SHP77 treated with DMSO at 0.1 percent for 48 hours (cell line): ENCODE measurements around the gene USP3.

Experiments
- DNase-seq: peaks from one replicate; lab custom pipeline; 2025; lab: John Stamatoyannopoulos, UW

The USP3 gene

DNA sequence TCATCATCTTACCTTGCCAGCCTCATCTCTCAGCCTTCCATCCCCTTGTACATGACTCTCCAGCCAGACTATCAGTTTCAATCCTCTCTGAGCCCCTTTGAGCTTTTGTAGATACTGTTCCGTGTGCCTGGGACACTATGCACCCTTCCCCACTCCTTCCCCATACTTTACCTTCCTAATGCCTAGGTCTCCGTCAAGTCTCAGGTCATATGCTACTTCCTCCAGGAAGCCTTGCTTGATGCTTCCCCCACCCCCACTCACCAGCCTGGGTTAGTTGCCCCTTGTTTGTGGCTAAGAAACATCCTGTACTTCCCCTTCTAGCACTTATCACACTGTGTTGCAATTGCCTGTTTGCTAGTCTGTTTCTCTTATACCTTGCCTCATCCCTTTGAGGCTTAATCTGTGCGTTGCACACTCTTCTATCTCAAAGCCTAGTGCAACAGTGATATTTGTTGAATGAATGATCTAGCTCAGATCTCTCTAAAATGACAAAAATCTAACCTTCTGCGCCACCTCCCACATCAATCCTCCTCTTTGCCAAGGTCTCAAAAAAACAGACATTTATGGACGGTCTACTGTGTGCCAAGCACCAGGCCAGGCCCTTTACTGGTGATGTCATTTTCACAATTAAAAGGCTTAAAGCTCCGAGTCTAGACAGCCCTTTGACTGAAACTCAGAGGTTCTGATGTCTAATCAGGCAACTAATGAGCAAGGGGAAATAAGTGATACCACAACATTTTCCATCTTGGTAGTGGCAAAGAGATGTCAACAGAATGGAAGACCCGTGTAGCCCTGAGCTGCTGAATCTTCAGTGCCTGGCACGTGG, 6.5 kb upstream of the USP3 start:
- no peak for DNase-seq

DNA sequence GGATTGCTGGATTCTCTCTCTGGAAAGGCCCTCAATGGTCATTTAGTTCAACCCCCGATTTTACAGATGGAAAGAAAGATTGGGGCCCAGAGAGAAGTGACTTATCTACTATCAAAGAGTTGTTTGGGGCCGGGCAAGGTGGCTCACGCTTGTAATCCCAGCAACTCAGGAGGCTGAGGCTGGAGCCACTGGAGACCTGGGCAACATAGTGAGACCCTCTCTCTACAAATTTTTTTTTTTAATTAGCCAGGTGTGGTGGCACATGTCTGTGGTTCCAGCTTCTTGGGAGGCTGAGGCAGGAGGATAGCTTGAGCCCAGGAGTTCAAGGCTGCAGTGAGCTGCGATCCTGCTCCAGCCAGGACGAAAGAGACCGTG, 5.2 kb upstream of the USP3 start:
- DNase-seq = no peak

DNA sequence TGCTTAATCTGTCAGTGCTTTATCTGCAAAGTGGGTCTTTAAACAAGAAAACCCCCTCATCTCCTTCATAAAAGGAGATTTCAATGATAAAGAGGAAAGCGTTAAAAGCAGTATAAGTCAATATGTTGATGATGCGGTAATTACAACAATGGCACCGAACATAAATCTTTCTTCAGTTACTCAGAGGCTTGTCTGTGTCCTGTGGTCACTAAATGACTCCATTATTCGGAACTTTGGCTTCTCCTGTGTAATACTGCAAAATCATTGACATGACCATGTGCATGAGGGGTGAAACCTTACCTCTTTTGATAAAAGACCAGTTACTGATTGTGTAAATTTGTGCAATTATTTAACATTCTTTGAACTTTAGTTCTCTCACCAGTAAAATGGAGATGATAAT, 4.8 kb upstream of the USP3 start:
- DNase-seq = no peak

DNA sequence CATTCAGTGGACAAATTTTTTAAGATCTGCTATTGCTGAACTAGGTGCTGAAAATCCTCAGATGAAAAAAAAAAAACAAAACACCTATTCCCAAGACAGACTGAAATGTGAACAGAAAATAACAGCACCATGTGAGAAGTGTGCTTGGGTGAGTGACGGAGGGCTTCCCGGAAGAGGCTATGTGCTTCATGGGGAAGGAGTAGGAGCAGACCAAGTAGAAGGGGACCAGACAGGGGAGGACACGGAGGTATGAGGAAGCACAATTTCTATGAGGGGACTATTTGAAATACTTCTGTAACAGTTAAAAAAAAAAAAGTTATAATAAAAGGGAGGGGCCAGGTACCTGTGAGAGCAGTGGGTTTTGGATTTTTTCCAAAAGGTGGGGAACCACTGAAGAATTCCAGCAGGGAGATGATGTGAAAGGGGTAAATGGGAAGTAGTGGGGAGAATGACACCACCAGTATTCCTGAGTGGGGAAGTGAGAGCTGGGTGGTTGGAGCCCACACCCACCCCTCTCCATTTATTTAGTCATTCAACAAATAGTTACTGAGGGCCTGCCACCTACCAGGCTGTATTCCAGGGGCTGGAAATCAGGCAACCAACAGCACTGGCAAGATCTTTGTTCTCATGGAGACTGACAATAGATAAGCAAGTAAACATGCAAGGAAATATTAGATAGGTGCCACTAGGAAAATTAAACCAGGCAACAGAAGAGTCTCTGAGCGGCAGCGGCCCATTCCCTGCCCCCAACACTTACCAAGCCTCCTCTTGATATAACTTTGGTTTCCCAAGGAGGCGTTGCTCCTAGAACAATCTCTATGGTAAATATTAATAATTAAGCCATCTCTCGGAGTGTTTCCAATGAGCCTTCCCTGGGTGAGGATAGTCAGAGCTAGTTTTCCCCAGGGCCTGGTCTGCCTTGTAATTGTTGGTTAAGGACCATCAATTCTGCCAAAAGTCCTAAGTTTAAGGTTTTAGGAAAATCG, 3.8 kb upstream of the USP3 start:
- no peak for DNase-seq

DNA sequence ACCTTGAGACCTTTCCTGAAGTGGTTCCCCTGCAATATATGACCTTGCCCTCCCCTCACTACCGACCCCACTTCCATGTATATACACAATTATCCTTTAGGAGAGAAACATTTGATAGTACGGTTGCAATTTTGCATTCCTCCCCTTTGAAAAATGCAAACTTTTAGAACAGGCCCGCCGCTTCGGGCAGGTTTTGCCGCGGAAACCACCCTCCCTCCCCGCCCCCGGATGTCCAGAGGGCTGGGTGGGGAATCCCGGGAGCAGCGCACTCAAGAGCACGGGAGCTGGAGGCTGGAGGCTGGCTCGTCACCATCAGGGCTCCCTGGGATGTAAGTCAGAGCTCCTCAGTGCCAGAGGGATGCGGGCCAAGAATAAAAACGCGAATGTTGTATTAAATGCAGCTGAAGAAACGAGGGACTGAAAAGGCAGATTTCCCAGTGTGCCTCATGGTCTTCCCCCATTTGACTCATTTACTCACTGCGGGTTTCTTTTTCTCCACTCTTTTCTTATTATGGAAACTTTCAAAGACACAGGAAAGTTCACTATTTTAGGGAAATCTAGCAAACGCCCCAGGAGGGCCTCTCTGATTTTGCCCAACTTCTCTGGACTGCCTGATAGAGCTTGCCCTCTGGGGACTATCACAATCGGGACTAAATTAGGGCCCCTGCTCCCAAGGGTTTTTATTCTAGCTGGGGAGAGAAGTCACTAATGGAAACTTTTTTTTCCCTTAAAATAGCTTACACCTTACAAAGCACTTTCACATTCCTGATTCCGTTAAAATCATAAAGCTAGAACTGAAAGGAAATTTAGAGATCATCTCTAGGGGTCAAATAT, 2.9 kb upstream of the USP3 start:
- no peak for DNase-seq

DNA sequence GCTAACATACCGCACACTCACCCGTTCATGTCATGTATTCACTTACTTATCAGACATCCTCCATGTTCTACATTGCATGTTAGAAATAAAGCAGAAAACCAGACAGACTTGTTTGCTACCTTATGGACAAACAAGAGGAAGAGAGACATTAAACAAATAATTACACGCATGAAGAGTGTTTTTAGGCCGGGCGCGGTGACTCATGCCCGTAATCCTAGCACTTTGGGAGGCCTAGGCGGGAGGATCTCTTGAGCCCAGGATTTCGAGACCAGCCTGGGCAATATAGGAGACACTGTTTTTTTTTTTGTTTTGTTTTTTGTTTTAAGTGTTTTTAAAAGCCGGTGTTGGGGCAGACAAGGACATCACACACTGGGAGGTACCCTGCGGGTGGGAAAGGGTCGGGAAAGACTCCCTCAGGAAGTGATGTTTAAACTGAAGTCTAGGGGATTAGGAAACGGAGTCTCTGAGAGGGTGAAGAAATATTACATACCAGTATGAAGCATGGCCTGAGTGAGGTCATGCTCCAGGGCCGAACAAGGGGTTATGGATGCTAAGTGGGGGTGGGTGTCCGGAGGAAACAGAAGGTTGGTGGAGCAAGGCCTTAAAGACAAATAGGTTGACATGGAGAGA, 2.1 kb upstream of the USP3 start:
- DNase-seq = no peak

DNA sequence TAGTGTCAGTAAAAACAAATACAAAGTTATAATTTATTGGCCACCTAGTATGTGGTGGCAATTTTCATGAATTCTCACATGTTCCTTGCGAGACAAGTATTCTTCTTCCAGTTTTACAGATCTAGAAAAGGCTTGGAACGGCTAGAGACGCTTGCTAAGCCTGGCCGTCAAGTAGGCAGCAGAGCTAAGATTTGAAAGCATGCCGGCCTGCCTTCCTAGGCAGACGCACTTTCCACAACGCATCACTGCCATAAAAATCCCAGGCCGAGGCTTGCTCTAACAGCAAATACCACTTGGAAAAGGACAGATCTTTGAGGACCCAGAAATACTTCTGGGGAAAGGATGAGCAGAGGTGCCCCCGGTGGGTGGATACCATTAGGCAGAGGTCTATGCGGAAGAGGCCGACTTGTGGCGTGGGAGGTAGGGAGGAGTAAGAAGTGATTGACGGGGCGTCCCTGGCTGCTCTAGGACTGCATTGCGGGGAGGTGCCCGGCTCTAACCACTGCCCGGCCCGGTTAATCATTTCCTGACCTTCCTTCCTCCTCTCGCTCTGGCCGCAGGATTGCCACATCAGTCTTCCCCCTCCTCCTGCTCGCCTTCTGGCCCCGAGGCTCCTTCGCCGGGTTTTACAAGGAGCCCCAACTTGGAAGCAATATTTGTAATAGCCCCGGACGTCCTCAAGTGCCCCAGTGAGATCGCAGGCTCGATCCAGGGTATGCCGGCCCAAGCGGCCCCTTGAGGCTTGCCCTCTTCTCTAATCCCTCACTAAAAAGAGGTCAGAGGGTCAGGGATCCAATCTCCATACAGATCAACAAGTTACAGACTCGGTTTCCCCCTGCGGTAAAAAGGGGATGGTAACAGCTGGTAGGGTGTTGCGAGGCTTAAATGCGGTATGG, 1.3 kb upstream of the USP3 start:
- peak; percentile 80 for DNase-seq

DNA sequence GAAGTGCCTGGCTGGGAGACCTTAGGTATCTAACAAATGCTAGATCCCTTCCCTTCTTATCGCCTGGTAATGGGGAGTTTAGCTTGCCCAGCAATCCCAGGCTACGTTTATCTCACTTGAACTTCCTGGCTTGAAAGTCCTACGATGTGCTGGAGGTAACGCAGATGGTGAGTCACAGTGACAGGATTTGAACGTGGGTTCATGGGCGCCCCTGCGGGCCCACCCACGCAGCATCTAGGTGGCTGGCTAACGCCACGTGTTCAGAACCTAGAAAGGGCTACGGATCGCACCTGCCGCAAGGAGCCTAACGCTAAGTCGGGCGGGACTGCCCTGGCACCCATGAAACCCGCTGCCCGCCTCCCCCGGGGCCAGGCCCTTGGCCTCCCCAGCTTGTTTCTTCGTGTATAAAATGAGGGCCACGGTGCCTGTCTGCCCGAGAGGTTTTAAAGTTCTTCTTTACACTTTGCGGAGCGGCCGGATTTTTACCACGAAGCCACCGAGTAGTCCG, 600 bp upstream of the USP3 start:
- DNase-seq = peak; percentile 25

DNA sequence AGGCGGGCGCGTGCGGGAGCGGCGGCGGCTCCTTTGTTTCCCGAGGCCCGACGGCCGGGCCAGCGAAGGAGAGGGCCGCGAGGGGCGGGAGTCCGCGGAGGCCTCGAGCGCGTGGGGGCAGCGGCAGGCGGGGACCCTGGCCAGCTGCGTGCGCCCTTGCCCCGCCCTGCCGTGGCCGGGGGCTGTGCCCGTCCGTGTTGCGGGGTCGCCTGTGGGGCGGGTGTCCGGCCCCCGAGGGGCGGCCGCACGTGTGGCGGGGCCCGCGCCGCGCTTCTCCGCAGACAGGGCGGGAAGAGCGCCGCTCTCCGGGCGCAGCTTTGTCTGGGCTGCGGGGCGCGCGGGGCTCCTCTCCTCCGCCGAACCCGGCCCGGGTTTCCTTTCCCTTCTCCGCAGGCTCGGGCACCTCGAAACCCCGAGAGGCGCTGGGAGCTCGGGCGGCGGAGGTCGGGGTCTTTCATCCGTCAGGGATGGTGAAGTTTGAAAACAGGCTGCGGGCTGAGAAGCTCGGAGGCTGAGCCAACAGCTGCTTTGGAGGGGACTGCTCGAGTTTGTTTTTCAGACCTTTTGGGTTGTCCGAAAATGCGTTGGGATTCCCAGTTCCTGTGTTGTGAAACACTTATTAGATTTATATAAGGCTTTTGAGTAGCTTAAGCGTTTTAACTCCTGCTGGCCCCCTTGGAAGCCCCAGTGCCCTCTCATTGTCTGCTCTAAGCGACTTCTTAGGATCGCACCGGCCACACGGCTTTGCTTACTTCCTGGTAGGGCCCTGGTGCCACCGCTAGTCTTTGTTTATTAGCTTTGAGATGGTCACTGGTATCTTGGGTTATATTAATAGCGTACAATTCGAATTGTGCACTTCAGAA, 817 bp downstream of the USP3 start:
- no peak for DNase-seq

DNA sequence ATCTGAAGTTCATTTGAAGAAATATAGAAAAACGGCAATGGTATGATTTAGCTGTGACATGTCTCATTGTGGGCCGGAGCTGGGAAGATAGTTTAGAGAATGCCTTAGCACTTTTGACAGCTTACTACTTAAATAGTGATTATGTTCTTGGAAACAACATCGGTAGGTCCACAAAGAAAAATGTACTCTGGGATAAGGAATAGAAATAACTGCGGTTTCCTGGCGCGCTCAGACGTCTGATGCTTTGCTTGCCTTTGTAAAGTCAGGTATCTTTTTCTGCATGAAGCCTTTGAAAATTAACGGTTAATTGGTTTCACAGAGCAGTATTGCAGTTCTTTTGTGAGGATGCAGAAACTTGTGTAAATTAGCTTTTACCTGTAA, 1.4 kb downstream of the USP3 start:
- no peak for DNase-seq

DNA sequence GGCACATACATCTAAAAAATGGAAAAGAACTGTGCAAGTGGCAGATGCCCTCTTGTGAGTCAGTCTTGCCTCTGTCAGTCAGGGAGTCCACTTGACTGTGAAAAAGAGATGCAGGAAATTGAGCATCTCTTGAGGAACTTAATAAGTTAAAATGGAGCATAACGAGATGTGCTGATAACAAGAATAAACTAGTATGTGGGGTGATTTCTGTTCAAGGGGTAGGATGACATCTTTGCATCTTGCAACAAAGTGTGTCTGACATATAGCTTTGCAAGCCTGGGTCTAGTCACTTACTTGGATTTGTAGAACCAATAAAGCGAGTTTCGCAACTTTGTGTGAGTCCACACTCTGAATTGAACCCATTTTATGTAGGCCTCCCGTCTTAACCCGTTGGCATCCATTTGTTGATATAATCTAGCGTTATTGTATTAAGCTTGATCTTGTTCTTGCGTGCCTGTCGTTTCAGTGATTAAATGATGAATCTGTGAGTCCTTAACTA, 2.2 kb downstream of the USP3 start:
- no peak for DNase-seq

DNA sequence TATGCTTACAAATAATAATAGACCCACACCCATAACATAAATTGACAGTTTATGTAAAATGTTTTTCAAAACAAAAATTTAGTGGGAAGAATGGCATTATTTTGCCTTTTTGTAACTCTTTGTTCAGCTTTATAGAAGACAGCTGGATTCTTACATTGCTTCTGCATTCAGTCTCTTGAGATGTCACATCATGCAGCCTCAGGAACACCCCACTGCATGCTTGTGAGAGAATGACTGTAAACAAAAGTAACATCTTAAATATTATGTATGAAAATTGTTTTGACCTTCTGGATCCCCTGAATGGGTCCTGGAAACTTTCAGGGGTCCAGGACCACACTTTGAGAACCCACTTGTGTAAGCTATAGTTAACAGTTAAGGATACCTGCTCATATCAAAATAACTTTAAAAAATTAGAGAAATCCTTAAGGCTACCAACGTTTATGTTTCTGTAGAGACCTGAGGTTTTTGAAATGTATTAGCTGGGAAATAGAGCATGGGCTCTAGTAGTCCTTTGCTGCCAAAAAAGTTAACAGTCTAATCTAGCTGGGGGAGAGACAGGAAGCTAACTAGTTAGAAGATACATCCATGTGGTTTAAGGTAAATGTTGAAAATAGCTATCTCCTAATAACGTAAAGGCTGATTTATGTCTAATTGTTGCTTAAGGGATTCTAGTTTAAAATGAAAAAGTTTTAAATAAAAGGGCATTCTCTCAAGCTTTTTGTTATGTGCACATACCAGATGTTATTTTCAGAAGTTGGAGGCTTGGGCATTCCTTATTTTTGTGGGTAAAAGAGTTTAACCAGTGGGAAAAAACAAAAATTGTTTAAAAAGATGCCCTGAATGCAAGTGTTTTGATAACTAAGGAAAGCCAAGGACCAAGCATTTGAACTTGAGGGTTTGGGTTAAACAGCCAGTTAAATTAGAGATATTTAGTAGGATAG, 3.8 kb downstream of the USP3 start:
- no peak for DNase-seq

DNA sequence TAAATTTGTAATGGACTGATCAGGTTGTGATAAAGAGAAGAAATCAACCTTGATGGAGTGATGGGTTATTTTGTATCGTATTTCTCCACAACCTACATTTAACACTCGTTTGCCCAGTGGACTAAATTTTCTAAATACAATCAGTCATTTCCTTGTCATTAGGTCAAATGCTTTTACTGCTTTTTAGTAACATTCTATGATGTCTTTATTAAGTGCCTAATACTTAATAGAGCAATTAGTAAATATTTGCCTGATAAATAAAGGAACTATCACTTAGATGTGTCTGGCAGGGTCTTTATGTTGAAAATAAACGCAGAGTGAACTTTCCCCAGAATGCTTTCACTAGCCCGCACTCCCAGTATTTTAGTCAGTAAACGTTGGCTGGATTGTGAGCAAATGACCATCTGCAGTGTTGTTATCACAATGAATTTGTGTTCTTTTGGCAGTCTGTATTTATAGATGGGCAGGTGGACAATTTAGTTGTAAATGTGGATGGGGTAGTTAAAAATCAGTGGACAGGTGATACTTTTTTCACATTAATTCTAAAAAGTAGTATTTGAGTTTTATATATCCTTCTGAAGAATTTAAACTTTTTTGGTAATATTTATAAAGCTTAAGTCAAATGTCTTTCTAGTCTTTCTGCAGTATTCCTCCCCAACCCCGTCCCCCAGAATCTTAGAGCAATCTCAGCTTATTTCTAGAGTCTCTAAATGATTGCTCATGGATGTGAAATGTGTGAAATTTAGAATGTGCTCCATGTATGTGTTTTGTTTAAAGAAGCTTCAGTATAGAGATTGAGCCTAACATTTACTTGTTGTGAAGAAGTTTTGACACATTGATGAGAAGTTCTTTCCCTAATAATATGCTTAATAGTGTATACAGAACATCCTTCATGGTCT, 4.9 kb downstream of the USP3 start:
- DNase-seq = no peak

DNA sequence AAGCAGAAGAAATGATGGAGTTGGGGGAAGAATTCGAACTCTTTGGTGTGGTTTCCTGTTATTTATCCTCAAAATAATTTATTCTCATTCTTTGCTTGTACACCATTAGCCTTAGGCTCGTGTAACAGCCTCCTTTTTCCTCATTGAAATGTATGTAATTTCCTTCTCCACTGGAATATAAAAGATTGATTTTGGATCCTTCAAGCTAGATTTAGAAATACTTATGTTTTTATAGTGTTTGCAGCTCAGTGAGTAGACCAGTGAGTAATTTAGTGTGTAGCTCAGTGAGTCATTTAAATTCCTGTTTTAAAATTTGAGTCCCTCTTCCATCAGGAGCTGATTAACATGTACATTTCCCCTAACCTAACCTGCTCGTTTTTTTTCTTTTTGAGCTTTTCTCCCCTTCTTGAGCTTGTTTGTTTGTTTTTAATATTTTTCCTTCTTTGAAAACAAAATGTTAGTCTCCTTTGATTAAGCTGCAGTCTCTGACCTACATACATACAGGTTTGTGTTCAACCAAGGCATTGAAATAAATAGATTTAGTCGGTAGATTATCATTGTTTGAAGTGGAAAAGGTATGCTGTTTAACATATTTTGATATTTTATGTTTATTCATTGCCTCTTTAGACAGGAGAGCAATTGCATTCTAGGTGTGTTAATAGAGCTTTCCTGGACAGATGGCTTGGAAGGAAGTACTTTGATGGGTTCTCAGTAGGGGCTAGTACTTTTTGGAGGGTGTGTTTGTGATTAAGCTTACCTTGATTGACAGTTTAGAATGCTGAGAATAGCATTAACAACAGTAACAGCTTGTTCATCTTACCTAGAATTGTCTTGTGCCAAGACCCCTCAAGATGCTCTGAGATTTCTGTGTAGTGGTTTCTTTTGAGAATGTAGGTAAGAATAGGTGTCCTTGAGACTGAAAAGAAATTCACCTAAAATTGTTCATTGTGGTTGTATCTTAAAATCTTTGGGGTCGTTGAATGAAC, 5.9 kb downstream of the USP3 start:
- no peak for DNase-seq

DNA sequence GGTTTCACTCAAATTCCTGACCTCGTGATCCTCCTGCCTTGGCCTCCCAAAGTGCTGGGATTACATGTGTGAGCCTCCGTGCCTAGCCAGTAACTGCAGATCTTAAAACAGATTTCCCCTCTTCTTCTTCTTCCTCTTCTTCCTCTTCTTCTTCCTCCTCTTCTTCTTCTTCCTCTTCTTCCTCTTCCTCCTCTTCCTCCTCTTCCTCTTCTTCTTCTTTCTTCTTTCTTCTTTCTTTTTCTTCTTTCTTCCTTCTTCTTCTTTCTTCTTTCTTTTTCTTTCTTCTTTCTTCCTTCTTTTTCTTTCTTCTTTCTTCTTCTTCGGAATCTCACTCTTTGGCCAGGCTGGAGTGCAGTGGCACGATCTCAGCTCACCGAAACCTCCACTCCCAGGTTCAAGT, 7.8 kb downstream of the USP3 start:
- no peak for DNase-seq

DNA sequence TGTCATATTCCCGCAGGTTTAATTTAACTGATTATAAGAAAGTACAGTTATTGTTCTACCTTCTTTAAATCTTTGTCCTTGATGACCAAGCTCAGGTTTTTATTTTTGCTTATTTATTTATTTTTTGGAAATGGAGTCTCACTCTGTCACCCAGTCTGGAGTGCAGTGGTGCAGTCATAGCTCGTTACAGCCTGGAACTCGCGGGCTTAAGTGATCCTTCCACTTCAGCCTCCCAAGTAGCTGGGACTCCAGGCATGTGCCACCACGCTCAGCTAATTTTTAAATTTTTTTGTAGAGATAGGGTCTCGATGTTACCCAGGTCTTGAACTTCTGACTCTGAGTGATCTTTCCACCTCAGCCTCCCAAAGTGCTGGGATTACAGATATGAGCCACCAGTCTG, 8.9 kb downstream of the USP3 start:
- no peak for DNase-seq
